GM21576 (cell line): ENCODE data around the gene RIPOR3.
"Not testable (repeated sequence)": the region's sequence is repeated elsewhere in the genome, so short reads cannot be mapped to it uniquely, and the experiment has no call there.

Experiments
- ATAC-seq: cut with Tn5 transposase; IDR thresholded peaks from one replicate; pipeline ENCODE4 v1.9.1; 2021; ENCODE audit warnings: mild to moderate bottlenecking, moderate library complexity; ENCODE audit not compliant: unreplicated experiment

The RIPOR3 gene

DNA sequence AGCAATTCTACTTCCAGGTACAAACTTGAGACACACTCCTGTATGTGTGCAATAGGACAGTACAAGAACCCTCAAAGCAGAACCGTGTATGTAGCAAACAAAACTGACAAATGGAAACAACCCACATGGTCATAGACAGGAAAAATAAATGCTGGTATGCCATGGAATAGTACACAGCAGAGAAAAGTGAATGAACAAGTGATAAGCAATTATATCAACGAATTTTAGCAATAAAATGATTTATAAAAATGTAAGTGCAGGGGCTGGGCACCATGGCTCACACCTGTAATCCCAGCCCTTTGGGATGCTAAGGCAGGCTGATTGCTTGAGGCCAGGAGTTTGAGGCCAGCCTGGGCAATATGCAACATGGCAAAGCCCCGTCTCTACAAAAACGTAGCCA is 9.3 kb downstream of the RIPOR3 start:
- ATAC-seq, result no peak

DNA sequence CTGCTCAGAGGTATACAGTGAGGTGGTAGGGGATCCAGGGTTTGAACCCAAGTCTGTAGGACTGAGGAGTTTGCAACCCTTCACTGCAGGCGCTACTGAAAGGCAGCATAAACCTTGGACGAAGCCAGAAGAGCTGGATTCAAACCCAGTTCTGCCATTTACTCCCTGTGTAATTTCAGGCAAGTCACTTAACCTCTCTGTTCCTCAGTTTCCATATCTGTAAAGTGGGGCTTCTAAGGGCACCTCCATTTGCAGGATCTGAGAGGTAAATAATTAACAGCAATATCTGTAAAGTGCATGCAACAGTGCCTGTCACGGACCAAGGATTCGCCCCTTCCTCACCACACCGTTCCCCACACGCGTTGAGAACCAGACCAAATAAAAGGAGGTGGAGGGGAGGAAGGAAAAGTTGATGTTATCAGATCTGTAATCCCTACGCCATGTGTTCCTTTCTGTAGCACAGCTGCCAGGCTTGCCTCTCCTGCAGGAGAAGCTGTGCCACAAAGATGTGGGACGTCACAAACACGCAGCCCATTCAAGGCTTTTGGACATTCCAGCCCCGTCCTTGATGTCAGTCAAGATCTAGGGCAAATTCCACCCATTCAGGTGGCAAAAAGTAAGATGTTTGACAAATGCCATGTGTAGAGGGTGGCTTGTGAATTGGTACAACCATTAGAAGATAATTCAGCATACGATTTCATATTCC is 9.8 kb downstream of the RIPOR3 start:
- no peak for ATAC-seq

DNA sequence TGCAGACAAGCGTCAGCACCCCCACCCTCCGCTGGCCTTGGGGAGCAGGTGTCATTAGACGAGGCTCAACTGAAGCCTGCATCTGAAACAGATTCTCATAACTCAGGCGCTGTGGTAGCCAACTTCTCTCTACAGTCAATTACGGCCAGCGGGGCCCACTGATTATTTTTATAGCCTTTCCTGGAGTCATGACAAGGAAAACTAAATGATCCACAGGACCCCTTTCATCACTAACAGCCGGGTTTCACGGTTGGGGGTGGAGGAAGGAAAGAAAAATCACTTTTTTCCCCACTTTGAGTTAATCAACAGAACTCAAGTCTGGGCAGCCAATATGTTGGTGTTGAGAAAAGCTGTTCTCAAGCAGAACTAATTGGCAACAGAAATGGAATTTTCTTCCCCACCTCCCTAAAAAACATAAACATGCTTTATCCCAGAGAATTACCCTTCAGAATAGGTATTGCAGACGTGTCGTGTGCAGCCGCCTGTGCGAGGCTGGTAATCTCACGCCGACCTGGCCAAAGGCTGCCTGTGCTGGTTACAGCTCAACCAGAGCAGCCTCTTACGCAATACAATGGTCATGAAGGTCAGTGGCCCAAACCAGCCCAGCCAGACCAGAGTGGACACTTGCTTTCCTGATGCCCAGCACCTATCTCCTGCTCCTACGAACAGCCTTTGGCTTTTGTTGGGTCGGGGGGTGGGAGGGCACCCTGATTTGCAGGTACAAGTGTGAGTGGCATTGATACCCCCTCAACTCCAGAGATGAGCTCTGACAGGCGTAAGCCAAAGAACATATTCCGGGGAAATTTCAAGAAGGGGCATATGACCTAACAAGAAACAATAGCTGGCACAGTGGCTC is 11.0 kb downstream of the RIPOR3 start:
- ATAC-seq, result no peak

DNA sequence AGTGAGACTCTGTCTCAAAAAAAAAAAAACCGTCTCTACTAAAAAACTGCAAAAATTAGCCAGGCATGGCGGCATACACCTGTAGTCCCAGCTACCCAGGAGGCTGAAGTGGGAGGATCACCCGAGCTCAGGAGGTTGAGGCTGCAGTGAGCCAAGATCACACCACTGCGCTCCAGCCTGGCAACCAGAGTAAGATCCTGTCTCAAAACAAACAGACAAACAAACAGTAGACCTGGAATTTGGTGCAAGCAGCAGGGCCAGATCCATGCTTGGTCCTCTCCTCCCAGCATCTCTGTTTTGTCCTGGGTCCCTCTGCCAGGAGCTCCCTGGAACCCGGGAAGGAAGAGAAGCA is 11.6 kb downstream of the RIPOR3 start:
- ATAC-seq, result no peak

- no peak for ATAC-seq
Measured at GRCh38 chr20:50678169-50678898, 13.0 kb downstream of the RIPOR3 start.

GRCh38 chr20:50676858-50677257 is 14.5 kb downstream of the RIPOR3 start:
- ATAC-seq, result no peak

- not testable (repeated sequence) for ATAC-seq
Measured at GRCh38 chr20:50676377-50676731, 15.0 kb downstream of the RIPOR3 start.

- ATAC-seq, result no peak
Measured at GRCh38 chr20:50675671-50676376, 15.5 kb downstream of the RIPOR3 start.

- no peak for ATAC-seq
Measured at GRCh38 chr20:50674138-50674825, 17.1 kb downstream of the RIPOR3 start.

GRCh38 chr20:50673466-50674137 is 17.7 kb downstream of the RIPOR3 start:
- ATAC-seq, result no peak

DNA sequence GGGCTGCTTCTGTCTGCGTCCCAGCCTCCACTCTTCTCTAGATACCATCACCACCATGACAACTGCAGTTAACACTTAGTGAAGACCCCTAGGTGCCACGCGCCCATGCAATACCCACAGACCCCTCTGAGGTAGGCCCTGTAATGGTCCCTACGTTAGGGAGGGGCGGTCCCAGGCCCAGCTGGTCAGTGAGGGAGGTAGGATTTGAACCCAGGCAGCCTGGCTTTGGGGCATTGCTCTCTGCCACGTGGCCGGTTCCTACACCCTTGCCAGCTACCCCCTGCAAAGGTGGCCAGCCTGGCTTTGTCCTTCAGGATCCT is 18.2 kb downstream of the RIPOR3 start:
- ATAC-seq, result no peak

- ATAC-seq, result no peak
Measured at GRCh38 chr20:50672400-50673145, 18.8 kb downstream of the RIPOR3 start.

GRCh38 chr20:50671626-50672025 is 19.7 kb downstream of the RIPOR3 start:
- no peak for ATAC-seq

- ATAC-seq, result not testable (repeated sequence)
Measured at GRCh38 chr20:50671010-50671409, 20.3 kb downstream of the RIPOR3 start.

DNA sequence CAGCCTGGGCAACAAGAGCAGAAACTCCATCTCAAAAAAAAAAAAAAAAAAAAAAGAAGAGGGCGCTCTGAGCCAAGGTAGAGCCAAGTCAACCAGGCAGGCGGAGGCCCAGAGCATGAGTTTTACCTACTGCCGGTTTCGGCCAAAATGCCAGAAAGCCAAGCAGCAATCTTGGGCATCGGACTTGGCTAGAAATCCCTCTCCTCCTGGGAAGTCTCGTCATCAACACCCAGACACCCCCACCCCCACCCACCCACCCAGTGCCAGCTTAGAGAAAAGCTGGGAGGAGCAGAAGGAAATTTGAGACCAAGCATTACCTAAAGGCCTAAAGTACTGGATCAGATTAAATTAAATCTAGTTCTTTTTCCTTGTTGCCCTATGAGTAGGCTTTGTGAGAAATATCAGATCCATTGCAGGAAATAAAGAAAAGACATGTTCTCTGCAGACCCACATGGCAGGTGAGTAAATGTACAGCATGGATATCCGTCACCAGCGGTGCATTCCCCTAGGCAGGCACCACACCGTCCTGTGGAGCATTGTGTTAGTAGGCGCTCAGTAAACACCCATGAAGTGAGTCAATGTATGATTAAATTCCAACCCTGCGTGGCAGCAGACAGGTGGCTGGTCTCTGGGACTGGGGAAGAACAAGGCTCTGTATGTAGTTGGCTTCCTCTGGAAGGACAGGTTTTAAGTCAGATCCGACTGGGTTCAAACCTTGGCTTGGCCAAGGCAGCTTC is 21.0 kb downstream of the RIPOR3 start:
- no peak for ATAC-seq

DNA sequence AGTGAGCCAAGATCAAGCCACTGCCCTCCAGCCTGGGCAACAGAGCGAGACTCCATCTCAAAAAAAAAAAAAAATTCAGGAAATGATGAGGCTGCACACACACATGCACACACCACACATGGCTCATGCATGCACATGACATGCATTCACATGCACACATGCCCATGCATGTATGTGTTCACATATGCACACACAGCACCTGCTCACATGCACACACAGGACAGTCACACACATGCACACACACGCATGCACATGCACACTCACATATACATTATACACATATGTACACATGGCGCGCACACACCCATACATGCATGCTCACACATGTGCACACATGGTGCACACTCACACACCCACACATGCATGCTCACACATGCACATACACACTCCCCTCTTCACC is 22.5 kb downstream of the RIPOR3 start:
- ATAC-seq, result no peak

- no peak for ATAC-seq
Measured at GRCh38 chr20:50668326-50668725, 23.0 kb downstream of the RIPOR3 start.

- ATAC-seq, result no peak
Measured at GRCh38 chr20:50666709-50667298, 24.5 kb downstream of the RIPOR3 start.
